SU-DHL-6 (cell line): Measurements from ENCODE around the gene LURAP1L.

Source experiments
- H2AFZ ChIP-seq: fragments of 200-600 bp; sonication (generic); 2 replicates; pipeline ENCODE4 v1.6.1; 2014; ENCODE audit warnings: low read depth, mild to moderate bottlenecking, moderate library complexity, mixed read lengths, antibody characterized with exemption, low read length; ENCODE audit not compliant: severe bottlenecking
- H3F3A ChIP-seq: fragments of 200-600 bp; shearing (Covaris generic); 2 replicates; pipeline ENCODE4 v1.6.0; 2016; ENCODE audit warnings: antibody characterized with exemption, mild to moderate bottlenecking; ENCODE audit not compliant: insufficient read depth
- H3K27ac ChIP-seq: fragments of 200-600 bp; sonication (generic); 2 replicates; pipeline ENCODE4 v1.5.1; 2016; ENCODE audit warnings: low read depth, mild to moderate bottlenecking, low read length, moderate library complexity, mixed read lengths
- H3K27me3 ChIP-seq: fragments of 200-600 bp; sonication (generic), shearing (Covaris generic); 2 replicates; pipeline ENCODE4 v1.6.0; 2014; ENCODE audit warnings: mild to moderate bottlenecking, low read length
- H3K36me3 ChIP-seq: fragments of 200-600 bp; sonication (generic); 2 replicates; pipeline ENCODE4 v1.6.1; 2014; ENCODE audit warnings: mild to moderate bottlenecking, low read length, mixed read lengths
- H3K4me2 ChIP-seq: fragments of 300-600, 200-600 bp; shearing (Covaris generic), sonication (generic); 2 replicates; pipeline ENCODE4 v1.6.0; 2014; ENCODE audit warnings: low read length, low read depth, mild to moderate bottlenecking; ENCODE audit not compliant: poor library complexity, severe bottlenecking
- H3K4me3 ChIP-seq: fragments of 200-600 bp; sonication (generic); 2 replicates; pipeline ENCODE4 v1.5.1; 2014; ENCODE audit warnings: antibody characterized with exemption, low read length, mild to moderate bottlenecking, mixed read lengths; ENCODE audit not compliant: insufficient read depth, poor library complexity, severe bottlenecking
- H3K79me2 ChIP-seq: fragments of 200-600 bp; sonication (generic); 2 replicates; pipeline ENCODE4 v1.6.1; 2014; ENCODE audit warnings: mild to moderate bottlenecking, low read length, moderate library complexity; ENCODE audit not compliant: insufficient read depth
- H3K9ac ChIP-seq: fragments of 200-600 bp; sonication (generic); 2 replicates; pipeline ENCODE4 v1.7.0; 2014; ENCODE audit warnings: mild to moderate bottlenecking, low read length
- H3K9me2 ChIP-seq: fragments of 200-600 bp; sonication (generic); replicated peaks from 2 replicates; pipeline ENCODE4 v1.6.1; 2014; ENCODE audit warnings: low read length; ENCODE audit not compliant: insufficient read depth
- H3K9me3 ChIP-seq: fragments of 200-600 bp; sonication (generic); 2 replicates; pipeline ENCODE4 v1.6.1; 2014; ENCODE audit warnings: low read length, mixed read lengths; ENCODE audit not compliant: insufficient read depth
- H4K20me1 ChIP-seq: fragments of 200-600 bp; sonication (generic); 2 replicates; pipeline ENCODE4 v1.6.1; 2014; ENCODE audit warnings: low read depth, mild to moderate bottlenecking, antibody characterized with exemption, low read length, moderate library complexity, mixed read lengths
- EZH2phosphoT487 ChIP-seq: fragments of 200-600 bp; sonication (generic), shearing (Covaris generic); conservative IDR thresholded peaks from 2 replicates; pipeline ENCODE4 v1.6.1; 2018; ENCODE audit warnings: mild to moderate bottlenecking, antibody characterized with exemption, low read length, moderate library complexity, mixed read lengths
- TF ChIP-seq, protein P1 (sequence below): fragments of 200-600 bp; sonication (generic); IDR thresholded peaks from one replicate; pipeline ENCODE4 v1.5.1; 2017; ENCODE audit warnings: antibody characterized with exemption, mild to moderate bottlenecking, low read length, moderate library complexity; ENCODE audit not compliant: insufficient read depth, poor library complexity, severe bottlenecking

LURAP1L gene

DNA sequence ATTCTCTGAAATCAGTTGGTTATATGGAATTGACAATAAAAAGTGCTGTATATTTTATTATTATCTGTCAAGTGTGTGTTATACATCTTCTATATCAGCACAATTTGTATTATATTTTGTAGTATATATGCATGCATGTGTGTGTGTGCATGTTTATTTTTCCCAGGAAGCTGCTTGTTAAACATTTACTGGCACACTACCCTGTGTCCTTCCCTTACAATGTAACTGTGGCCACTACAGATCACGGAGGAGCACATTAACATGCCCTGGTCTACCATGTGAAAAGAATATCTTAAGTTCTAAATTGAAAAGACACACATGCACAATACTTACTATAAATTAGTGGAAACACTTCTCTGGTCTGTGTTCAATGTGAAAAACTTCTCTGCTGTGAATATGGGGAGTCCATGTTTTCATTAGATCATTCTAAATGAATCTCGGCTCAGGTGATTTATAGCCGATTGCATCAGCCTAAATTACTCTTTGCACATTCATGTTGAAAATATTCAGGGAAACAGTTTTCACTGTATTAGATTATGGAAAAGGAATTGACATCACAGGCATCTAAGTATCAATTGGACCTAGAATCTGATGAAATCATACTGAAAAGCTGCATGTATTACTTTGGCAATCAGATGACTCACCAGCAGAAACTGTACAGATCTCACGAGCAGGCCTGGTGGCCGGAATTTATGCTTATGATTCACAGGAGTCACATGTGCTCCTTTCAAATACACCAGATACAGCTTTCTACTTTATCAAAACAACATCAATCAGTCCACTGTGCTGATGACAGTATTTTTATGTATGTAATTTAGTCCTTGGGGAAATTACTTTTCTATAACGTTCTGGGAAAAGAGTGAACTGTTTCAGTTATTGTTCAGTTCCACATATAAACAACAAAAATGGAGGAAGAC is 39.4 kb downstream of the LURAP1L start:
- H3K27me3 ChIP-seq, result no peaks in the 10 kb centered on the region
- TF ChIP-seq, protein P1, sequence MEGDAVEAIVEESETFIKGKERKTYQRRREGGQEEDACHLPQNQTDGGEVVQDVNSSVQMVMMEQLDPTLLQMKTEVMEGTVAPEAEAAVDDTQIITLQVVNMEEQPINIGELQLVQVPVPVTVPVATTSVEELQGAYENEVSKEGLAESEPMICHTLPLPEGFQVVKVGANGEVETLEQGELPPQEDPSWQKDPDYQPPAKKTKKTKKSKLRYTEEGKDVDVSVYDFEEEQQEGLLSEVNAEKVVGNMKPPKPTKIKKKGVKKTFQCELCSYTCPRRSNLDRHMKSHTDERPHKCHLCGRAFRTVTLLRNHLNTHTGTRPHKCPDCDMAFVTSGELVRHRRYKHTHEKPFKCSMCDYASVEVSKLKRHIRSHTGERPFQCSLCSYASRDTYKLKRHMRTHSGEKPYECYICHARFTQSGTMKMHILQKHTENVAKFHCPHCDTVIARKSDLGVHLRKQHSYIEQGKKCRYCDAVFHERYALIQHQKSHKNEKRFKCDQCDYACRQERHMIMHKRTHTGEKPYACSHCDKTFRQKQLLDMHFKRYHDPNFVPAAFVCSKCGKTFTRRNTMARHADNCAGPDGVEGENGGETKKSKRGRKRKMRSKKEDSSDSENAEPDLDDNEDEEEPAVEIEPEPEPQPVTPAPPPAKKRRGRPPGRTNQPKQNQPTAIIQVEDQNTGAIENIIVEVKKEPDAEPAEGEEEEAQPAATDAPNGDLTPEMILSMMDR, result no peak
- TF ChIP-seq EZH2phosphoT487, result no peak
- H3K4me3 ChIP-seq, result no peak overlapping the region
- no peak overlapping the region for H2AFZ ChIP-seq
- no peak overlapping the region for H3K4me2 ChIP-seq
- H3K9ac ChIP-seq, result no peak overlapping the region
- H3K9me3 ChIP-seq, result no peaks in the 10 kb centered on the region
- H3K27ac ChIP-seq, result no peak overlapping the region
- no peaks in the 10 kb centered on the region for H4K20me1 ChIP-seq
- H3K36me3 ChIP-seq, result no peaks in the 10 kb centered on the region
- no peaks in the 10 kb centered on the region for H3K79me2 ChIP-seq
- H3F3A ChIP-seq, result no peaks in the 10 kb centered on the region
- H3K9me2 ChIP-seq, result no peaks in the 10 kb centered on the region

DNA sequence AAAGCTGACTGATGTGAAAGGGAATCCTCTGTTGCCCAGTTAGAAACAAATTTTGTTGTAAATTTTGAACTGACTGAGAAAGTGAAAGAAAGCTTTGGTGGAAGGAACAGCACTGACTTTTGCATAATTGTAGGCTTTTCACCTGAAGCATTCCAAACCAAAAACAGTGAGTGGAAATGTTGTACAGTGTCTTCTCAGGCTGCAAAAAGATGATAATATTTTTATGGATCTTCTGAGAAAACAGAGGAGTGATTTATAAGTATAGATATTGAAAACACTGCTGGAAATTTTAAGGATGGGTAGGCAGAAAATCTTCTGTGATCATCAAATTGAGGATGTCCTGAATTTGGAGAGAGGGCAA is 40.0 kb downstream of the LURAP1L start:
- Histone ChIP-seq H3K9me3 (no peaks in the 10 kb centered on the region), H3K9ac (no peak overlapping the region), H3K36me3 (no peaks in the 10 kb centered on the region), H3K79me2 (no peaks in the 10 kb centered on the region), H3K4me2 (no peak overlapping the region), H3K27ac (no peak overlapping the region), H3K27me3 (no peaks in the 10 kb centered on the region), H4K20me1 (no peaks in the 10 kb centered on the region), H3F3A (no peaks in the 10 kb centered on the region), H2AFZ (no peak overlapping the region), H3K9me2 (no peaks in the 10 kb centered on the region), H3K4me3 (no peak overlapping the region)
- TF ChIP-seq, protein P1, result no peak
- no peak for TF ChIP-seq EZH2phosphoT487

DNA sequence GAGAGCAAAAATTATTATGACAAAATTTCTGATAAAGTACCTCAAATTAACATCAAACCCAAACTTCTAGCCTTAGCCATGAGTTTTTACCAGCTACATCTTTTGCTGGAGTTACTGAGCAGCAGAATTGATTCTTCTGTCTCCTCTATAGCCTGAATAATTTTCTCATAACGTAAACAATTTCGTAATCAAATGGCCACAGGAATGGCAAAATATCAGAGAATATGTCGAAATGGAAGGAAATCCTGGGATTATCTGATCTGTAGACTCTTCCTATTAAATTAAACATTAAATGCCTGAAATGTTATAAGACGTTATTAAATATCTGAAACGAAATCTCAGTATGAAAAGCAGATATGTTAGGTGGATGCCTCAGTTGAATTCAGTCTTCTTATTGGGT is 41.1 kb downstream of the LURAP1L start:
- H4K20me1 ChIP-seq, result no peaks in the 10 kb centered on the region
- no peak overlapping the region for H3K9ac ChIP-seq
- no peak overlapping the region for H3K4me3 ChIP-seq
- H2AFZ ChIP-seq, result no peak overlapping the region
- no peaks in the 10 kb centered on the region for H3K9me2 ChIP-seq
- no peaks in the 10 kb centered on the region for H3K27me3 ChIP-seq
- H3K27ac ChIP-seq, result no peak overlapping the region
- H3K9me3 ChIP-seq, result no peaks in the 10 kb centered on the region
- no peaks in the 10 kb centered on the region for H3K36me3 ChIP-seq
- no peaks in the 10 kb centered on the region for H3K79me2 ChIP-seq
- H3F3A ChIP-seq, result no peaks in the 10 kb centered on the region
- TF ChIP-seq, protein P1, result no peak
- no peak for TF ChIP-seq EZH2phosphoT487
- H3K4me2 ChIP-seq, result no peak overlapping the region
